GM18508 (cell line): ENCODE results near the gene SPAAR.
"Not testable (repeated sequence)": the region's sequence is repeated elsewhere in the genome, so short reads cannot be mapped to it uniquely, and the experiment has no call there.

Experiments used
- ATAC-seq: cut with Tn5 transposase; IDR thresholded peaks from one replicate; pipeline ENCODE4 v1.9.1; 2021; ENCODE audit warnings: moderate number of reproducible peaks; ENCODE audit not compliant: insufficient read depth, unreplicated experiment

SPAAR gene

DNA sequence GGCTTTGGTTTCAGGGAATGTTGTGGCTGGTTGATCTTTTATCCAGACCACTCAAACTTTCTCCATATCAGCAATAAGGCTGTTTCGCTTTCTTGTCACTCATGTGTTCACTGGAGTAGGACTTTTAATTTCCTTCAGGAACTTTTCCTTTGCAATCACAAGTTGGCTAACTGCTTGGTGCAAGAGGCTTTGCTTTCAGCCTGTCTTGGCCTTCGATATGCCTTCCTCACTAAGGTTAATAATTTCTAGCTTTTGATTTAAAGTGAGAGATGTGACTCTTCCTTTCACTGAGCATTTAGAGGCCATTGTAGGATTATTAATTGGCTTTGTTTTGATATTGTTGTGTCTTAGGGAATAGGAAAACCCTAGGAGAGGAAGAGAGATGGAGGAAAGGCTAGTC is 10.3 kb upstream of the SPAAR start:
- no peak for ATAC-seq

GRCh38 chr9:35903049-35903448 is 6.2 kb upstream of the SPAAR start:
- ATAC-seq: no peak

- ATAC-seq: no peak
These were observed 5.0 kb upstream of the SPAAR start for GRCh38 chr9:35904338-35904737.

- ATAC-seq: no peak
These were observed 4.1 kb upstream of the SPAAR start for GRCh38 chr9:35905051-35905781.

GRCh38 chr9:35905912-35906679 is 3.2 kb upstream of the SPAAR start, which contains the start of gene HRCT1:
TSS of gene HRCT1 (plus strand) at chr9:35906202. CDS start at chr9:35906288, 86 bp downstream.
- no peak for ATAC-seq

GRCh38 chr9:35906923-35907699 is 2.2 kb upstream of the SPAAR start:
- ATAC-seq: no peak

GRCh38 chr9:35907711-35908503 is 1.4 kb upstream of the SPAAR start:
- no peak for ATAC-seq

GRCh38 chr9:35908504-35909125 is 675 bp upstream of the SPAAR start:
- ATAC-seq: no peak

- no peak for ATAC-seq
These were observed 660 bp downstream of the SPAAR start for GRCh38 chr9:35909687-35910612.

GRCh38 chr9:35910613-35911359 is 1.5 kb downstream of the SPAAR start:
- no peak for ATAC-seq

GRCh38 chr9:35911690-35912089 is 2.4 kb downstream of the SPAAR start:
- no peak for ATAC-seq

GRCh38 chr9:35912791-35913400 is 3.6 kb downstream of the SPAAR start:
- ATAC-seq: no peak

GRCh38 chr9:35913429-35913828 is 4.1 kb downstream of the SPAAR start:
- not testable (repeated sequence) for ATAC-seq

- no peak for ATAC-seq
These were observed 5.1 kb downstream of the SPAAR start for GRCh38 chr9:35914301-35914807.

DNA sequence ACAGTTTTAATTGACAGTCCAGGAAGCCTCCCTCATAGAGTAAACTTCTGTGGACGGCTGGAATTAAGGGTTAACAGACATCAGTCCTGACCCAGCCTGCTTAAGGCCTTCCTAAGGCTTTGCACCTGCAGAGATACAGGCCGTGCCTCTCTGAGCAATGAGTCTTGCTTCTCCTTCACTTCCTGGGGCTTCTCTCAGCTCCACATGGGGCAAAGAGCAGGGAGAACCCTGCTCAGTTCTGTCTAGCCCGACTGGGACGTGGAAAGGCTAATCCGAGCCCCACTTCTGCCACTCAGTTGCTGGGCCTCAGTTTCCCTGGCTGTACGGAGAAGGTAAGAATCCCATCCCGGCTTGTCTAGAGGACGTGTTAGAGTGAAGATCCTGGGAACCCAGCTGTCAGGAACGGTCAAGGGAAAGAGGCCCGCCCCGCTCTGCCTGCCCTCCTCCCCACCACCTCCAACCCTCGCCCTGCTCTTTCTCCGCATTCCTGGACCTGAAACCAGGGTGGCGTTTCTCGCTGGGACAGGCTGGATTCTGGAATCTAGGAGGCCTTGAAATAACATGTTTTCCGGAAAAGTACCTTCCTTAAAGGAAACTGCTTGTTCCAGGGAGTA is 6.5 kb downstream of the SPAAR start:
- ATAC-seq: no peak

GRCh38 chr9:35917261-35917660 is 8.0 kb downstream of the SPAAR start:
- ATAC-seq: no peak

GRCh38 chr9:35918780-35919179 is 9.5 kb downstream of the SPAAR start:
- ATAC-seq: no peak
